LHCN-M2 (cell line): ENCODE measurements around the gene OSBPL7. TPM values are rescaled to one million over a fixed set of nuclear protein-coding genes. Genes with fewer than 3 reads are reported as not detected.

Experiments used
- DNase-seq: peaks from one replicate; pipeline ENCODE4 v3.0.0-alpha.2; 2012; ENCODE audit warnings: low read depth
- total RNA-seq: library from RNA; depleted of rRNA; stranded (reverse); fragments of >200 nt; gene quantifications from 2 replicates; pipeline ENCODE4 v1.2.3, GENCODE V29; 2014

The OSBPL7 gene
- total RNA-seq, 1 experiment from 2014 or later: 21.4 TPM

- DNase-seq: no peak
Observed at GRCh38 chr17:47847341-47848197, 26.0 kb upstream of the OSBPL7 start.

GRCh38 chr17:47846716-47847340 lies 25.2 kb upstream of the OSBPL7 start:
- DNase-seq: no peak

- DNase-seq: no peak
Observed at GRCh38 chr17:47845716-47846075, 24.1 kb upstream of the OSBPL7 start.

DNA sequence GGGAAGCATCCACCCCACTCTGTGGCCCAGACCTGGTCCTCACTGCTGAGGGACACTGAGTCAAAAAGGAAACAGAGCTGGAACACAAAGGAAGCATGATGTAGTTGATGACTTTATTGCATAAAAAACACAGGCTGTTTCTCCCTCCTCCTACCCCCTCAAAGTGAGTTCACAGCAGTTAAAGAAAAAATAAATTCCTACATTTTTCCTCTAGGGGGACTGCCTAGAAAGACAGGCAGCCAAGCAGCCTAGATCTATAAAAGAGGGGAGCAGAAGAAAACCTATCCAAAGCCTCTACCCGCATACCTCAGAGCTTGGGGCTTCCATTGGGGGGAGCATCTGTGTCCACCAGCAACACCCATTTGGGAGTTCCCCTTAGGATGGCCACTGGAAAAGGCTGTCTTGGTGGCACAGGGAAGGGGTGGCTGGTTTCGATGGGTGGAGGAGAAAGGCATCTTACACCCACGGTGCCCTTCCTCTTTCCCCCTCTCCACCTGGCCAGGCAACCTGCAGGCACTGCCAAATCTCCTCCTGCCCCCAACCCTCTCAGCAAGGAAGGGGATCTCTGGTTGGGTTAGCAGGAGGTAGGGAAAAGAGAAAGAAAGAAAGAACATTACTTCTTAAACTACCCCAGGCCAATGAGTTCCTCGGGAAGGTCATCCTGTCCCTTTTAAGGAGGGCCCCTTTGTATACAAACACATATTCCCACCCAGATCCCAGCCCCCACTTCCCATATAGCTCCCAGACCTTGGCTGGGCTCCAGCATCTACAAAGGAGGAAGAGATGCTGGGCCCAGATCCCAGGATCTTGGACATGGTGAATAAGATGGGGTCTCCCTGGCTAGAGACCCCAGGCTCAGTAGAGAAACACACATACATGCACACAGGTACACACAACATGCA lies 23.5 kb upstream of the OSBPL7 start:
- peak; percentile 22 for DNase-seq

GRCh38 chr17:47844227-47844626 lies 22.6 kb upstream of the OSBPL7 start:
- no peak for DNase-seq

GRCh38 chr17:47843391-47843730 lies 21.8 kb upstream of the OSBPL7 start:
- no peak for DNase-seq

DNA sequence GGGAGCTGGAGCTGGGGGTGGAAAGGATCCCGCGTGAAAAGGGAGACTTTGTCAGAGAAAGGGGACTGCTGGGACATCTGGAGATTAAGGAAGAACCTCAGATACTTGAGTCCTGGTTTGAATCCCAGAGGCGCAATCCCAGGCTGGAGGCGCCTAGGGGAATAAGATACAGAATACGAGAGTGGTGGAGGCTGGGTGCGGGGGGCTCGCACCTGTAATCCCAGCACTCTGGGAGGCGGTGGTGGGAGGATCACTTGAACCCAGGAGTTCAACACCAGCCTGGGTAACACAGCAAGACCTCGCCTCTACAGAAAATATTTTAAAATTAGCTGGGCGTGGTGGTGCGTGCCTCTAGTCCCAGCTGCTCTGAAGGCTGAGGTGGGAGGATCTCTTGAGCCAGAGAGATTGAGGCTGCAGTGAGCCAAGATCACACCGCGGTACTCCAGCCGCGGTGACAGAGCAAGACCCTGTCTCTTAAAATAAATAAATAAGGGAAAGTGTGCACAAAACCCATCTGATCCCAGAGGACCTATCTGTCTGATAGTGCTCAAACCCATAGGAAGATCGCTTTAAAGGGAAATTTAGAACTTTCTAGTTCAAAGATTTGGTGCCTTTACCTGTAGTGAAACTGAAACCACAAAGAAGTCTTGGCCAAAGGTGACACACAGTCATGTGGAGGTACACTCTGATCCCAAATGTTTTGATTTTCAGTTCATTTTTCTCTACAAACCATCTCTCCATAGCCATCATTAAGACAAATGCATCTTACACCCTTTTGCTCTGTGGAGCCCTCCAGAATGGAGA lies 20.1 kb upstream of the OSBPL7 start:
- DNase-seq: no peak

GRCh38 chr17:47840742-47841487 lies 19.3 kb upstream of the OSBPL7 start, which contains the start of gene SCRN2:
TSS of gene SCRN2 (minus strand) at chr17:47841273. CDS start at chr17:47840843, 430 bp downstream.
- DNase-seq: peak; percentile 80

DNA sequence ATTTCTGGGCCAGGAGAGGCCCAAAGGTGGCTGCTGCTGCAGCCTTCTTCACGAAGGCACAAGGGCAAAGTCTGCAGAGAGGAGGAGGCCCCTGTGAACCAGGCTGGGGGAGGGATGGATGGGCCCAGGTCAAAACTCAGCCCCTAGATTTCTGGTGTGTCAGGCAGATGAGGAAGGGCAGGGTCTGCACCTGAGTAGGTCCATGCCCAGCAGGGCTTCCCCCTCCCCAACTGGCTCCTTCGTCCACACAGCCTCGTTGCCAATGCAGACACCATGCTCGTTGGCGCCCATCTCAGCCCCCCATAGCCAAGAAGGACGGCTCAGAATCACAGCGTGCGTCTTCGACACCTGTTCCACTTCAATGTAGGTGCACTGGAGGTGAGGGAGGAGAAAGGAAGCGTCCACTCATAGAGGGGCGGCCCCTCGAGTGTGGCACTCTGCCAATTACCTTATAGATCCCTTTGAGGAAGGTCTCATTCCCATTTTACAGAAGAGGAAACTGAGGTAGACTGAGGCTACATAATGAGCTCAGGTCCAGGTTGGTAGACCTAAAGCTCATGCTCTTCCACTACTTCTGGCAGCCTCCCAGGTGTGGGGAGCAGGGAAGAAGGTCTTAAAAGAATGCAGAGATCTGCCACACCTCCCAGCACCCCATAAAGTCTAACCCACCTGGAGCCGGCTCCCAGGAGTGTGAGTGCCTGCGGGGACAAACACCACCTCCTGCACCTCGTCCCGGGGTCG lies 18.6 kb upstream of the OSBPL7 start:
- DNase-seq: no peak

DNA sequence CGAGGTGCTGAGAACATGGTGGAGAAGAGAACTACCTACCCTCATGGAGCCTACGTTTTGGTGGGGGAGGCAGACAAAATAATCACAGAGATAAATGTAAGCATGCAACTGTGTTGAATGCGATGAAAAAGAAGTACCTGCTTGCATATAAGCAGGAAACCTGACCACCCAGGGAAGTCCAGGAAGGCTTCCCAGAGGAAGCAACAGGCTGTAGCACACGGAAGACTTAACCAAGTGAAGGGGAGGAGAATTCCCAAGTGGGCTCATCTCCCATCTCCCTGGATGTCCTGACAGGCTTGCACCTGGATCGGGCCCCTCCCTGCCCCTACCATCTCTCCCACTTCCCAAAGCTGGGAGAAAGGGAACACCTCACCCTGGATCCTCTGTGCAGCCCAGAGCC lies 17.5 kb upstream of the OSBPL7 start:
- no peak for DNase-seq

GRCh38 chr17:47838636-47839035 lies 17.0 kb upstream of the OSBPL7 start:
- no peak for DNase-seq

DNA sequence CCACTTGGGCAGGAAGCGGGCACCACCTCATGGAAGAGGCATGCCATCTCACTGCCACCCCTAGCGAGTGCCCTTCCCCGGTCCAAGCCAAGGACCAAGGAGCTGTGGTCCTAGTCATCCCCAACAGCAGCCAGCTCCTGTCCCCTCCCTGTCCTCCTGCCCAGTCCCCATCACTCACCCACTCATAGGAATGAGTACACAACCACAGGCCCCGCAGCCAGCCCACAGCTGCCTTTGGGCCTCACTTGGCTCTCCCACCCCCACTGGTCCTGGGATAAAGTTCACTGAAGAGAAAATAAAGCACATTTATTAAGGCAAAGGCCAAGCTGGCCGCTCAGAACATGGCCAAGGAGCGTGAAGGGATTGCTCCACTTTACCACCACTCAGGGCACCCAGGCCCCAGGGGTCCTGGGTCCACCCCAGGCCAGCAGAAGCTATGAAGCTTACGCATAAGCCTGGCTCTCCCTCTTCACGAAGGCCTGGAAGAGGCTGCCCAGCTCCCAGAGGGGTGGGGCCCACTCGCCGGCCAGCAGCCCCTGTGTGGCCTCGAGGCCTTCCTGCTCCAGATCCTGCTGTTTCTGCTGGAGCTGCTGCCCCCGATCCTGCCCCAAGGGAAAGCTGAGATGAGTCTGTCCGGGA lies 15.9 kb upstream of the OSBPL7 start:
- DNase-seq: peak; percentile 84

- DNase-seq: no peak
Observed at GRCh38 chr17:47836601-47837000, 15.0 kb upstream of the OSBPL7 start.

DNA sequence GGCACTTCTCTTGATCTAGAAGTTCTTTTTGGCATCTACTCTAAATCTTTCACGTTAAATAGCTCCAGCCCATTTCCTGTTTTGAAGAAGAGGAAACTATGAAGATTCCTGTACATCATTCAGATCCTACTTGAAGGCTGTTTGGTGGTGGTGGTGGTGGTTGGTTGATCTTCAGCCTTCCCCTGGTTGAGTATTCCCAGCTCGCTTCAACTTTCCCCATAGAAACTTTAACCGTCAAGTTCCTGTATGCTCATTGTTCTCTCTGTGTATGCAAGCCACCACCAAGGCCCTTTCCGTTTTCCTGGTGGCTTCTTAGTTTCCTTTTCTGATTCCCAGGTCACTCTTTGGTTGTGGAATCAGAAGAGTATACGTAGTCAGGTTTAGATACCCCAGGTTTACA lies 13.2 kb upstream of the OSBPL7 start:
- no peak for DNase-seq

DNA sequence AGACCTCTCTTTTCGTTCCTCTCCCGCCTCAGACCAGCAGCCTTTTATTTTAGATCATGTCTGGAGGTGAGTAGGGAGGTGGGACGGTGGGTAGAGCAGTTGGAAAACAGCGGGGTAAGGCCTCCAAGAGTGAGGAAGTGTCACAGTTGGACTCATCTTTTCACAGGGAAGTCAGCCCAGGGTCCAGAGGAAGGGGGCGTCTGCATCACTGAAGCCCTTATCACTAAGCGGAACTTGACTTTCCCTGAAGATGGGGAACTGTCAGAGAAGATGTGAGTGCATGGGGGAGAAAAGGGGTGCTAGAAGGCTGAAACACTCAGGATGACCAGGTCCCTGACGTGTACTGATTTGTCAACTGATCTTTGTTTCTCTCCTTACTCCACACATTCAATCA lies 10.3 kb upstream of the OSBPL7 start:
- no peak for DNase-seq

GRCh38 chr17:47831003-47831933 lies 9.7 kb upstream of the OSBPL7 start, which contains the start of the genes LRRC46 and MRPL10:
TSS of gene LRRC46 (plus strand) at chr17:47831670. CDS start at chr17:47831990, 320 bp downstream.
TSS of gene MRPL10 (minus strand) at chr17:47831541. CDS start at chr17:47831511, 30 bp downstream.
- DNase-seq: peak; percentile 85

DNA sequence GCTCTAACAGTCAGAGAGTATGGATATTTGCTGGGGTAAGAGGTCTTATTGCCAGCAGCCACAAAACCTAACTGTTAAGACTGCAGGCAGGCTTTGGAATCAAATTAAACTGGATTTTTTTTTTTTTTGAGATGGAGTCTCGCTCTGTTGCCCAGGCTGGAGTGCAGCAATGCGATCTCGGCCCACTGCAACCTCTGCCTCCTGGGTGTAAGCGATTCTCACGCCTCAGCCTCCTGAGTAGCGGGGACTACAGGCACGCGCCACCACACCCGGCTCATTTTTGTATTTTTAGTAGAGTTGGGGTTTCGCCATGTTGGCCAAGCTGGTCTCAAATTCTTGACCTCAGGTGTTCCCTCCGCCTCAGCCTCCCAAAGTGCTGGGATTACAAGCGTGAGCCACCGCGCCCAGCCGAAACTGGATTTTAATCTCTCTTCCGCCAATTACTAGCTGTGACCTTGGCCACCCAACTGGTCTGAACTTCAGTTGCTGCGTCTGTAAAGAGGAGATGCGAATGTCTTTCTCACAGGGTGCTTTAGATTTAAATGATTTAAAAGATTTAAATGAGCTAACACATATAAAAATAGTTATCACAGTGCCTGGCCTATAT lies 8.9 kb upstream of the OSBPL7 start:
- DNase-seq: no peak

DNA sequence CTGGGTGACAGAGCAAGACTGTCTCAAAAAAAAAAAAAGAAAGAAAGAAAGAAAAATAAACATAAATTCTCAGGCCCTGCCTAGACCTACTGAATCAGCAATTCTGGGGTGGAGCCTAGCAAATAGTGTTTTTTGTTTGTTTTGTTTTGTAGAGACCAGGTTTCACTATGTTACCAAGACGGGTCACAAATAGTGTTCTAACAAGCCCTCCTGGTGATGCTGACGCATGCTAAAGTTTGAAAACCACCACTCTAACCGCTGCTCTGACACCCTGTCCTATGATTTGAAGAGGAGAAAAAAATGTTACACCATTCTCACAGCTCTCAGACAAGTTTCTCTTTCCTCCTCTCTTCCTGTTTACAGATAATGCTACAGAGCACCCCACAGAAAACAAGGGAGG lies 8.3 kb upstream of the OSBPL7 start:
- no peak for DNase-seq
